Mononuclear cell (primary cell): Measurements from ENCODE around the gene LRRC3C. TPM values are rescaled to one million over a fixed set of nuclear protein-coding genes. Genes with fewer than 3 reads are reported as not detected.
"Not testable (repeated sequence)": the region's sequence is repeated elsewhere in the genome, so short reads cannot be mapped to it uniquely, and the experiment has no call there.

Source experiments
- H3K27me3 ChIP-seq: 2 replicates; pipeline ENCODE4 v1.6.0; 2011; ENCODE audit warnings: low read length, control low read depth; ENCODE audit not compliant: insufficient read depth
- H3K4me1 ChIP-seq: 2 replicates; pipeline ENCODE4 v1.5.1; 2011; ENCODE audit warnings: mild to moderate bottlenecking, low read length, control low read depth; ENCODE audit not compliant: insufficient read depth
- H3K4me3 ChIP-seq: 2 replicates; pipeline ENCODE4 v1.5.1; 2011; ENCODE audit warnings: mild to moderate bottlenecking, low read length, moderate library complexity
- H3K9me3 ChIP-seq: 2 replicates; pipeline ENCODE4 v1.5.1; 2011; ENCODE audit warnings: low read depth, mild to moderate bottlenecking, control low read depth, low read length
- total RNA-seq: library from RNA; depleted of rRNA; stranded (reverse); fragments of >200 nt; gene quantifications from one replicate; pipeline ENCODE4 v1.2.3, GENCODE V29; 2012

Gene LRRC3C
- total RNA-seq, 1 donor: not detected

GRCh38 chr17:39929646-39930407 is 2.3 kb downstream of the LRRC3C start:
- H3K27me3 ChIP-seq: no peaks in the 10 kb centered on the region
- no peak overlapping the region for H3K4me3 ChIP-seq
- H3K4me1 ChIP-seq: peaks cover 42% of the 10 kb centered on the region
- H3K9me3 ChIP-seq: no peaks in the 10 kb centered on the region

GRCh38 chr17:39933912-39934311 is 6.4 kb downstream of the LRRC3C start:
- Histone ChIP-seq H3K27me3 (no peaks in the 10 kb centered on the region), H3K4me1 (peaks cover 7% of the 10 kb centered on the region), H3K9me3 (no peaks in the 10 kb centered on the region), H3K4me3 (no peak overlapping the region)

DNA sequence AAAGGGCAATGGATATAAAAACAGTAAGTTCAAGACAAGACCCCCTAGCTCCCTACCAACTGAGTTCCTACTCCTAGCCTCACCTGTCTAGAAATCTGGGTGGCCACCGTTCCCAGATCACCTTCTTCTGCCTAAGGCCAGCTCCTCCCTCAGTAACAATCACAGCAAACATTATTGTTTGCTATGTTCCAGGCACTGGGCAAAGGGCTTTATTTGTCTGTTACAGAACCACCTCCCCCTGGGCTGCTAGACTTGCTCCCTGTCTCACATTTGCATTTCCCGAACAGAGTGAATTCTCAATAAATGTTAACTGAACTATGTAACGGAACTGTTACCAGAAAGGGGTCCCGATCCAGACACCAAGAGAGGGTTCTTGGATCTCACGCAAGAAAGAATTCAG is 6.8 kb downstream of the LRRC3C start:
- H3K9me3 ChIP-seq: no peaks in the 10 kb centered on the region
- H3K27me3 ChIP-seq: no peaks in the 10 kb centered on the region
- peaks cover 8% of the 10 kb centered on the region for H3K4me1 ChIP-seq
- H3K4me3 ChIP-seq: no peak overlapping the region

- no peak overlapping the region for H3K4me3 ChIP-seq
- peaks cover 11% of the 10 kb centered on the region for H3K4me1 ChIP-seq
These were observed 8.4 kb downstream of the LRRC3C start for GRCh38 chr17:39935909-39936308.

DNA sequence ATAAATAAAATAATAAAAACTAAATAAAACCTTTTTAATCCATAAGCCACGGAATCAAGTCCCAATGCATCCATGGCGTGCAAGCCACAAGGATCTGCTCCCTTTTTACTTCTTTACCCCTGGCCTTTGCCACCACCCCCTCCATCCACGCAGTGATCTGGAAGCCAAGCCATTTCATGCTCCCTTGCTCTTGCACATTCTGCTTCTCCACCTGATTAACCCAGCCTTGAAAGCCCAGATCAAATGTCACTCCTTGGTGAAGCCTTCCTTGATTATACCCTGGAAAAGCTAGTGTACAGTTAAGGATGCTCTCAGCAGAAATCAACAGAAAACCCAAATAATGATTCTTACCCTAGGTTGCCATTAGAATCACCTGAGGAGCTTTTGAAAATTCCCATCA is 9.9 kb downstream of the LRRC3C start:
- H3K9me3 ChIP-seq: no peaks in the 10 kb centered on the region
- H3K27me3 ChIP-seq: no peaks in the 10 kb centered on the region
- H3K4me1 ChIP-seq: peaks cover 11% of the 10 kb centered on the region
- H3K4me3 ChIP-seq: no peak overlapping the region

More at GRCh38 chr17:39935909-39936308, 8.4 kb downstream of the LRRC3C start:
- no peaks in the 10 kb centered on the region for H3K27me3 ChIP-seq
- H3K9me3 ChIP-seq: no peaks in the 10 kb centered on the region

GRCh38 chr17:39938140-39938869 is 10.8 kb downstream of the LRRC3C start:
- H3K4me1 ChIP-seq: peaks cover 11% of the 10 kb centered on the region
- H3K4me3 ChIP-seq: no peak overlapping the region
- H3K27me3 ChIP-seq: no peaks in the 10 kb centered on the region
- no peaks in the 10 kb centered on the region for H3K9me3 ChIP-seq

DNA sequence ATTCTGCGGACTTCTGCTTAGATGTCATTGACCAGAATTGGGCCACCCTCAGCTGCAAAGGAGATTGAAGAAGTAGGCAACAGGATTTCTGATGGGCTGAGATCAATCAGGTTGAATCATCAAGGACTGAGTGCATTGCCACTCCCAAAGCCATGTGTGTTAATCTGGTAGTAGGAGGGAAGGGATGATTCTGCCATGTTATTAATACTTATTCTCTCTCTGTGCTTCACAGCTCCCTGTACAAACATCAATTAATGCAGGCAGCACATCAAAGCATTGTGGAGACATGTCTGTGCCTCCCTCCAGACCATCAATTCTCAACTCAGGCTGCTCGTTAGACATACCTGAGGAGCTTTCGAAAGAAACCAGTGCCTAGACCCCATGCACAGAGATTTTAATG is 11.6 kb downstream of the LRRC3C start:
- no peaks in the 10 kb centered on the region for H3K27me3 ChIP-seq
- H3K9me3 ChIP-seq: no peaks in the 10 kb centered on the region
- H3K4me1 ChIP-seq: peaks cover 11% of the 10 kb centered on the region
- no peak overlapping the region for H3K4me3 ChIP-seq

DNA sequence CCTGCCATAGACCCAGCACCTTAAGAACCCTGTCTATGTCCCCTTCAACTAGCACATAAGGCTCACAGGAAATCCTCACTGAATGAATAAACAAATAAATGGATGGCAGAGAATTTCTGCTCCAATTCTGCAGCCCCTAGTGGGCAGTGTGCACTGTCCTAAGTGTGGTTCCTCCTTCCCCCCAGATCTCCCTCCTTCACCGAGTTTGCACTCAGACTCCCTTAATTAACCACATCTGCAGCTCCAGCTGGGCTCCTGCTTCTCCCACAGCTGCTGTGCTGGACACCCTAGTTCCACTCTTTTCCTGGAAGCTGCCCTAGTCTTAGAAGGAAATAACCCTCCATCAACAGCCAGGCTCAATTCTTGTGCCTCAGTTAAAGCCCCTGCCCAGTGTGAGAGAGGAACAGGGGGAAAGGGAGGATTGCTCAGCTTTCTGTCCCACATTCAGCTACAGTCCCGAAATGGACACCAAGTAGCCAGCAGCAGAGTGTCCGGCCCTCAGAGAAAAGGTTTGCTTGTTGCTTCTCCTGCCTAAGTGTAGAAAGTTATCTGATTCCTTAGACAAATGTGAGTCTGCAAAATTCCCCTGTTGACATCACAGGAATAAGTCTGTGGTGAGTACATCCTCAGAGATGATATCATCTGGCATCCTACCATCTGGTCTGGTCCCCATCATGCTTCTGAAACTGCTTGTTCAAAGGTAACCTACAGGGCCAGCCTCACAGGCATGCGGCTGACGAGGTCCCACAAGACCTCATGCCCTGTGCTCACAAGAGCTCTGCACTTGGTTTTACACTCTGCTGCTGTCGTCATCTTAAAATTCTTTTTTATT is 12.3 kb downstream of the LRRC3C start:
- Histone ChIP-seq H3K27me3 (no peaks in the 10 kb centered on the region), H3K4me1 (peaks cover 11% of the 10 kb centered on the region), H3K4me3 (no peak overlapping the region), H3K9me3 (no peaks in the 10 kb centered on the region)

DNA sequence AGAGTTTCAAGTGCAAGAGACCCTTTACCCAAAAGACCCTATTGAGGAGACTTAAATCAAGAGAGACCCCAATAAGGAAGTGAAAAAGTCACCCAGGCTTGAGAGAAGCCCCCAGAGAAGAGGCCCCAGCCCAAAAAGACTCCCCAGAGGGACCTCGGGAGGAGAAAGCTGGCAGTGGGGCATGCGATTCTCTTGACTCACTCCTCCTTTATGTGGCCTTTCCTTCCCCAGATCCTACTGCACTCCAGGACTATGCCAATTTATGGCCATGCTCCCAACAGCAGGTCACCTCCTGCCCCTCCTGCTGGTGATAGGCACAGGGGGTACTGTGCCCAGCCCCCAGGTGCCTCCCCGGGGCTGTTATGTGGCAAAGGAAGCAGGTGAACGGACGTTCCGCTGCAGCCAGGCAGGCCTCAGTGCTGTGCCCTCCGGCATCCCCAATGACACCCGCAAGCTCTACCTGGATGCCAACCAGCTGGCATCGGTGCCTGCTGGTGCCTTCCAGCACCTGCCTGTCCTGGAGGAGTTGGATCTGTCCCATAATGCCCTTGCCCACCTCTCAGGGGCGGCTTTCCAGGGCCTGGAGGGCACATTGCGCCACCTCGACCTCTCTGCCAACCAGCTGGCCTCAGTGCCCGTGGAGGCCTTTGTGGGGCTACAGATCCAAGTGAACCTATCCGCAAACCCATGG is 16.3 kb downstream of the LRRC3C start:
- H3K4me3 ChIP-seq: no peak overlapping the region
- peaks cover 11% of the 10 kb centered on the region for H3K4me1 ChIP-seq
- H3K9me3 ChIP-seq: no peaks in the 10 kb centered on the region
- H3K27me3 ChIP-seq: no peaks in the 10 kb centered on the region

- Histone ChIP-seq H3K4me3 (no peak overlapping the region), H3K9me3 (no peaks in the 10 kb centered on the region), H3K4me1 (peaks cover 9% of the 10 kb centered on the region), H3K27me3 (no peaks in the 10 kb centered on the region)
These were observed 16.8 kb downstream of the LRRC3C start for GRCh38 chr17:39944393-39944711.

DNA sequence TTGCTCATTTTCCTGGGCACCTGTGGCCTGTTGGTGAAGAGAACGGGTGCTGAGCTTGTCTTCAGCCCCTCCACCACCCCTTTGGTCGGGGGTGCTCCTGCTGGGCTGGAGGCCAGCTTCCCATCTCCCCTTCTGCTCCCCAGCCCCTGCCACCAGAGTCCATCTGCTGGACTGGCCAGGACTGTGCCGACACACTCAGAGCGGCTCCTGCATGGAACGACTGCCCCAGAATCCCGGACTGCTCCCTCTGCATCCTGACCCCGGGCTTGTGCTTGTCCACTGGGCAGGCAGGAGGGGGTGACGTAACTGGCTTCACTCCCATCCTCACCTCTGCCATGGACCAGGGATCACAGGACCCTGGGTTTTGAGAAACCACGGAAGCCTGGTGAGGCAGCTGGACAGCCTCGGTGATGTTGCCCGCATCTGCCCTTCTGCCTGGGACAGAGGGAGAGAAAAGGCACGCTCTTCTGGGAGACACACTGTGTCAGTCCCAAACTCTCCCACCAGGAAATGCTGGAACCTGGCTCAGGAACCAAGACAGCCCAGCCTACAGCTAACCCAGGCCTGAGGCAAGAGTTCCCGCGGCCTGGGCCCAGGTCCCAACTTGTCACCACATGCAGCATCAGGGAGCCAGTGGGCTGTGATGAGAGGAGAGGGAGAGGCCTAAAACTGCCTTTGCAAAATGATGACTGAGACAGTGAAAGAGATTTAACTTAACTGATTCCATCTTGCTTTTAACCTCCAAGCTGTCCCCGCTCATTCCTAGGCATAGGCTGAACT is 19.2 kb downstream of the LRRC3C start:
- H3K27me3 ChIP-seq: no peaks in the 10 kb centered on the region
- no peak overlapping the region for H3K4me3 ChIP-seq
- H3K9me3 ChIP-seq: no peaks in the 10 kb centered on the region
- peaks cover under 1% of the 10 kb centered on the region for H3K4me1 ChIP-seq

DNA sequence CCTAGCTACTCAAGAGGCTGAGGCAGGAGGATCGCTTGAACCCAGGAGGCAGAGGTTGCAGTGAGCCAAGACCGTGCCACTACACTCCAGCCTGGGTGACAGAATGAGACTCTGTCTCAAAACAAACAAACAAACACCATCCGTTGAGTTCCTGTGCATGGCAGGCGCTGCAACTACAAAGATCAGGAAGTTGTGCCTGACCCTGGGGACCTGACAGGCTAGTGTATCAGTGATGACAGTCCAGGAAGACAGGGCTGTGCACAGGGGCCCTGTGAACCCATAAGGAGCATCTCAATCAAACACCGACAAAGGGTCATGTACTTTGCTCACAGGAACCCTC is 20.9 kb downstream of the LRRC3C start:
- H3K27me3 ChIP-seq, H3K9me3 ChIP-seq, H3K4me3 ChIP-seq: not testable (repeated sequence)
- H3K4me1 ChIP-seq: peaks cover 11% of the 10 kb centered on the region

GRCh38 chr17:39949028-39949427 is 21.5 kb downstream of the LRRC3C start:
- Histone ChIP-seq H3K9me3 (no peaks in the 10 kb centered on the region), H3K4me1 (peaks cover 15% of the 10 kb centered on the region), H3K27me3 (no peaks in the 10 kb centered on the region), H3K4me3 (no peak overlapping the region)

DNA sequence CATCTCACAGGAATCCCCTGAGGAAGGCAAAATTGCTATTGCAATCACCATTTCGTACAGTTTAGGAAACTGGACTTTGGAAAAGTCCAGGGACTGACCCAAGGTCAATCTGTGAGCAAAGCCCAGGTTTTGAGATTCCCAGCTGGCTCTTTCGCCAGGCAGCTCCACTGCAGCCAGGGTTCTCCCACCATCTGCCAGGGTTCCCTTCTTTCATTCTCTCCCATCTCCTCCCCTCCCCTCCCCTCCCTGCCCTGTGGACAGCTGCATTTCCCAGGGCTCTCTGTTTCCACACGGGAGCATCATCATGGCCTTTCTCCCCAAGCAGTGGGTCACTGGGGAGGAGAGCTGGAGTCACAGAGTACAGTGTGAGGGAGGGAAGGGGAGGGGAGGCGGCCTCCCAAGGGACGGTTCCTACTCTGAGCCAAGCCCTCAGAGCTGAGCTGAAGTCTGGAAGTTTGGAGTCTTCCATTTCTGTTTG is 23.4 kb downstream of the LRRC3C start:
- Histone ChIP-seq H3K4me1 (peaks cover 15% of the 10 kb centered on the region), H3K4me3 (no peak overlapping the region), H3K9me3 (no peaks in the 10 kb centered on the region), H3K27me3 (no peaks in the 10 kb centered on the region)
